ENCODE data around the gene EREG.
"Not testable (repeated sequence)": the region's sequence is repeated elsewhere in the genome, so short reads cannot be mapped to it uniquely, and the experiment has no call there.

The EREG gene

GRCh38 chr4:74330295-74330750 lies 34.6 kb upstream of the EREG start:
- TF ChIP-seq CTCF (IDR thresholded peaks at IDR 0.05; ENCODE audit: low read depth, low read length): no peak
- no peak for DNase-seq (ENCODE audit: extremely low read depth, low read depth)

GRCh38 chr4:74331252-74331651 lies 33.7 kb upstream of the EREG start:
- no peak for DNase-seq (ENCODE audit: extremely low read depth, low read depth)
- TF ChIP-seq CTCF (IDR thresholded peaks at IDR 0.05; ENCODE audit: low read depth, low read length): no peak

GRCh38 chr4:74331944-74332343 lies 33.0 kb upstream of the EREG start:
- DNase-seq (ENCODE audit: extremely low read depth, low read depth): no peak
- TF ChIP-seq CTCF (IDR thresholded peaks at IDR 0.05; ENCODE audit: low read depth, low read length): no peak

- no peak for DNase-seq (ENCODE audit: extremely low read depth, low read depth)
- no peak for TF ChIP-seq CTCF (IDR thresholded peaks at IDR 0.05; ENCODE audit: low read depth, low read length)
Measured at GRCh38 chr4:74334636-74335035, 30.3 kb upstream of the EREG start.

- no peak for DNase-seq (ENCODE audit: extremely low read depth, low read depth)
- TF ChIP-seq CTCF (IDR thresholded peaks at IDR 0.05; ENCODE audit: low read depth, low read length): no peak
Measured at GRCh38 chr4:74335341-74336021, 29.5 kb upstream of the EREG start.

GRCh38 chr4:74338792-74339333 lies 26.1 kb upstream of the EREG start:
- DNase-seq (ENCODE audit: extremely low read depth, low read depth): no peak
- no peak for TF ChIP-seq CTCF (IDR thresholded peaks at IDR 0.05; ENCODE audit: low read depth, low read length)

GRCh38 chr4:74339501-74339900 lies 25.4 kb upstream of the EREG start:
- TF ChIP-seq CTCF (IDR thresholded peaks at IDR 0.05; ENCODE audit: low read depth, low read length): no peak
- no peak for DNase-seq (ENCODE audit: extremely low read depth, low read depth)

GRCh38 chr4:74340421-74340820 lies 24.5 kb upstream of the EREG start:
- not testable (repeated sequence) for DNase-seq (ENCODE audit: extremely low read depth, low read depth)
